ENCODE measurements around the gene RSAD1.

RSAD1 gene

DNA sequence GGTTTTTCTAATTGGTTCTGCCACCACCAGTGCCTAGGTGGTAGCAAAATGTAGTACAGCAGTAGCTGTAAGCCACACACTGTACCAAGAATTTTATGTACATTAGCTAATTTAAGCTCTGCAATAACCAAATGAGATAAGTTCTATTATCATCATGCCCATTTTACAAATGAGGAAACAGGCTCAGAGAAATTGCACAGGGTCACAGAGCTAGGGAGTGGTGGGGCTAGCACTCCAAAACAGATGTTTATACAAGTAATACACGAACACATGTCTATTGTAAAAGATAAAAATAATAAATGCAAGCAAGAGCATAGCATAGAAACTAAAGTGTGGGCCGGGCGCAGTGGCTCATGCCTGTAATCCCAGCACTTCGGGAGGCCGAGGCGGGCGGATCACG lies 13.6 kb downstream of the RSAD1 start (continued):
- no peak for TF ChIP-seq ZNF677 (tag by site-specific recombination; IDR thresholded peaks at IDR 0.05)
- TF ChIP-seq ZNF266 (tag by site-specific recombination; IDR thresholded peaks at IDR 0.05; ENCODE audit: low read depth): no peak
- no peak for TF ChIP-seq HOXA7 (CRISPR knock-in tag; IDR thresholded peaks at IDR 0.05; ENCODE audit: borderline replicate concordance)
- no peak for TF ChIP-seq ZNF214 (tag by site-specific recombination; IDR thresholded peaks at IDR 0.05; ENCODE audit: borderline replicate concordance)
- TF ChIP-seq SP7 (tag by site-specific recombination; IDR thresholded peaks at IDR 0.05): no peak
- TF ChIP-seq SP3 (tag by site-specific recombination; IDR thresholded peaks at IDR 0.05): no peak
- TF ChIP-seq ZNF768 (tag by site-specific recombination; IDR thresholded peaks at IDR 0.05): no peak

GRCh38 chr17:50493744-50494143 lies 15.1 kb downstream of the RSAD1 start:
- Histone ChIP-seq H3K4me3 (ENCODE audit: low read depth, low read length) (no peak overlapping the region), H3K36me3 (ENCODE audit: control insufficient read depth in 2 of 2, insufficient read depth in 1 of 2, low read length in 2 of 2) (no peaks in the 10 kb centered on the region), H3K4me1 (ENCODE audit: control insufficient read depth, insufficient read depth, low read length) (0 out of 2 replicates have a peak, but pooled peaks cover 3% of the 10 kb centered on the region), H3K27ac (ENCODE audit: extremely low read depth, low read depth, low read length) (no peak overlapping the region), H3K9me3 (ENCODE audit: control insufficient read depth, insufficient read depth, low read depth, low read length) (no peaks in the 10 kb centered on the region)
- ChIA-PET POLR2A (interaction anchor here (1.1 kb wide), 1 partner anchor 12 kb away, joined by 3 read pairs; no protein-coding TSS in a partner anchor), CTCF (interaction anchor here (0.6 to 3.7 kb wide), 8 partner anchors 8 to 132 kb away, joined by 3 to 23 read pairs (median 4); partner anchors contain the start of gene RSAD1)
- TF ChIP-seq ZNF843 (tag by site-specific recombination; IDR thresholded peaks at IDR 0.05) (no peak), PRDM6 (tag by site-specific recombination; IDR thresholded peaks at IDR 0.05) (peak; percentile 63), ZBTB20 (tag by site-specific recombination; IDR thresholded peaks at IDR 0.05) (no peak), ZNF654 (tag by site-specific recombination; IDR thresholded peaks at IDR 0.05; ENCODE audit: low read depth) (no peak), ZSCAN16 (tag by site-specific recombination; IDR thresholded peaks at IDR 0.05) (0 out of 2 replicates have a peak, but pooled peaks have one; percentile 17), ZNF629 (tag by site-specific recombination; IDR thresholded peaks at IDR 0.05) (no peak), ZNF558 (tag by site-specific recombination; IDR thresholded peaks at IDR 0.05) (no peak), ZBTB44 (tag by site-specific recombination; IDR thresholded peaks at IDR 0.05) (no peak), ZNF324 (tag by site-specific recombination; IDR thresholded peaks at IDR 0.05) (no peak), ZSCAN30 (tag by site-specific recombination; IDR thresholded peaks at IDR 0.05) (0 out of 2 replicates have a peak, but pooled peaks have one; percentile 23), ZNF580 (tag by site-specific recombination; IDR thresholded peaks at IDR 0.05) (peak; percentile 41; the same call in 1 of the 2 replicates), ZNF549 (tag by site-specific recombination; IDR thresholded peaks at IDR 0.05) (no peak), SCRT2 (tag by site-specific recombination; IDR thresholded peaks at IDR 0.05) (peak; percentile 43), ZIC2 (tag by site-specific recombination; IDR thresholded peaks at IDR 0.05) (no peak), ZNF37A (tag by site-specific recombination; IDR thresholded peaks at IDR 0.05) (no peak), ZNF10 (tag by site-specific recombination; IDR thresholded peaks at IDR 0.05) (no peak), SCRT1 (tag by site-specific recombination; IDR thresholded peaks at IDR 0.05; ENCODE audit: borderline replicate concordance) (no peak), ZNF585B (tag by site-specific recombination; IDR thresholded peaks at IDR 0.05) (no peak)
- TF ChIP-seq, protein P1, sequence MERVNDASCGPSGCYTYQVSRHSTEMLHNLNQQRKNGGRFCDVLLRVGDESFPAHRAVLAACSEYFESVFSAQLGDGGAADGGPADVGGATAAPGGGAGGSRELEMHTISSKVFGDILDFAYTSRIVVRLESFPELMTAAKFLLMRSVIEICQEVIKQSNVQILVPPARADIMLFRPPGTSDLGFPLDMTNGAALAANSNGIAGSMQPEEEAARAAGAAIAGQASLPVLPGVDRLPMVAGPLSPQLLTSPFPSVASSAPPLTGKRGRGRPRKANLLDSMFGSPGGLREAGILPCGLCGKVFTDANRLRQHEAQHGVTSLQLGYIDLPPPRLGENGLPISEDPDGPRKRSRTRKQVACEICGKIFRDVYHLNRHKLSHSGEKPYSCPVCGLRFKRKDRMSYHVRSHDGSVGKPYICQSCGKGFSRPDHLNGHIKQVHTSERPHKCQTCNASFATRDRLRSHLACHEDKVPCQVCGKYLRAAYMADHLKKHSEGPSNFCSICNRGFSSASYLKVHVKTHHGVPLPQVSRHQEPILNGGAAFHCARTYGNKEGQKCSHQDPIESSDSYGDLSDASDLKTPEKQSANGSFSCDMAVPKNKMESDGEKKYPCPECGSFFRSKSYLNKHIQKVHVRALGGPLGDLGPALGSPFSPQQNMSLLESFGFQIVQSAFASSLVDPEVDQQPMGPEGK (tag by site-specific recombination; IDR thresholded peaks at IDR 0.05): no peak
- TF ChIP-seq, protein P2, sequence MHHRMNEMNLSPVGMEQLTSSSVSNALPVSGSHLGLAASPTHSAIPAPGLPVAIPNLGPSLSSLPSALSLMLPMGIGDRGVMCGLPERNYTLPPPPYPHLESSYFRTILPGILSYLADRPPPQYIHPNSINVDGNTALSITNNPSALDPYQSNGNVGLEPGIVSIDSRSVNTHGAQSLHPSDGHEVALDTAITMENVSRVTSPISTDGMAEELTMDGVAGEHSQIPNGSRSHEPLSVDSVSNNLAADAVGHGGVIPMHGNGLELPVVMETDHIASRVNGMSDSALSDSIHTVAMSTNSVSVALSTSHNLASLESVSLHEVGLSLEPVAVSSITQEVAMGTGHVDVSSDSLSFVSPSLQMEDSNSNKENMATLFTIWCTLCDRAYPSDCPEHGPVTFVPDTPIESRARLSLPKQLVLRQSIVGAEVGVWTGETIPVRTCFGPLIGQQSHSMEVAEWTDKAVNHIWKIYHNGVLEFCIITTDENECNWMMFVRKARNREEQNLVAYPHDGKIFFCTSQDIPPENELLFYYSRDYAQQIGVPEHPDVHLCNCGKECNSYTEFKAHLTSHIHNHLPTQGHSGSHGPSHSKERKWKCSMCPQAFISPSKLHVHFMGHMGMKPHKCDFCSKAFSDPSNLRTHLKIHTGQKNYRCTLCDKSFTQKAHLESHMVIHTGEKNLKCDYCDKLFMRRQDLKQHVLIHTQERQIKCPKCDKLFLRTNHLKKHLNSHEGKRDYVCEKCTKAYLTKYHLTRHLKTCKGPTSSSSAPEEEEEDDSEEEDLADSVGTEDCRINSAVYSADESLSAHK (tag by site-specific recombination; IDR thresholded peaks at IDR 0.05): 0 out of 2 replicates have a peak, but pooled peaks have one; percentile 46
